Endothelial cell of umbilical vein (primary cell): ENCODE measurements around the gene TMEM250.

Source experiments
- CTCF ChIP-seq, 2 donors: IDR thresholded peaks; 1 replicate in 1 of 2; 2 replicates in 1 of 2; pipeline ENCODE4 v1.5.1; 2011; ENCODE audit warnings: low read length in 2 of 2, mild to moderate bottlenecking in 2 of 2, moderate library complexity in 2 of 2, control low read depth in 1 of 2, inconsistent platforms in 1 of 2, low read depth in 1 of 2; ENCODE audit not compliant: insufficient read depth in 1 of 2; ENCODE audit errors: extremely low read depth in 1 of 2
- EZH2 ChIP-seq: IDR thresholded peaks from 2 replicates; pipeline ENCODE4 v1.6.1; 2012; ENCODE audit warnings: borderline replicate concordance, low read depth, mild to moderate bottlenecking, moderate library complexity, low read length, inconsistent platforms; ENCODE audit not compliant: severe bottlenecking
- FOS ChIP-seq: IDR thresholded peaks from 2 replicates; pipeline ENCODE4 v1.6.1; 2011; ENCODE audit warnings: mild to moderate bottlenecking, low read length, moderate library complexity, borderline replicate concordance; ENCODE audit not compliant: insufficient read depth
- MAX ChIP-seq: IDR thresholded peaks from 2 replicates; pipeline ENCODE4 v1.6.1; 2011; ENCODE audit not compliant: insufficient read depth, insufficient read length
- MYC ChIP-seq: IDR thresholded peaks from one replicate; pipeline ENCODE4 v1.6.1; 2011; ENCODE audit warnings: mild to moderate bottlenecking, low read depth, low read length
- POLR2A ChIP-seq: IDR thresholded peaks from 2 replicates; pipeline ENCODE4 v1.6.1; 2012; ENCODE audit warnings: low read depth, mild to moderate bottlenecking, control low read depth, low read length
- POLR2AphosphoS5 ChIP-seq: IDR thresholded peaks from 2 replicates; pipeline ENCODE4 v1.6.1; 2012; ENCODE audit warnings: low read depth, mild to moderate bottlenecking, control low read depth, low read length, moderate library complexity; ENCODE audit not compliant: insufficient read depth

- TF ChIP-seq POLR2A (no peak), CTCF (IDR thresholded peaks at IDR 0.05; ENCODE audit: extremely low read depth in 1 of 2, insufficient read depth in 1 of 2, low read depth in 1 of 2, low read length in 2 of 2) (no peak), MYC (no peak), EZH2 (no peak), MAX (no peak), POLR2AphosphoS5 (no peak), FOS (no peak)
These were observed 32.3 kb downstream of the TMEM250 start for GRCh38 chr9:136086213-136086881.
